ENCODE results near the gene PLPPR3.

DNA sequence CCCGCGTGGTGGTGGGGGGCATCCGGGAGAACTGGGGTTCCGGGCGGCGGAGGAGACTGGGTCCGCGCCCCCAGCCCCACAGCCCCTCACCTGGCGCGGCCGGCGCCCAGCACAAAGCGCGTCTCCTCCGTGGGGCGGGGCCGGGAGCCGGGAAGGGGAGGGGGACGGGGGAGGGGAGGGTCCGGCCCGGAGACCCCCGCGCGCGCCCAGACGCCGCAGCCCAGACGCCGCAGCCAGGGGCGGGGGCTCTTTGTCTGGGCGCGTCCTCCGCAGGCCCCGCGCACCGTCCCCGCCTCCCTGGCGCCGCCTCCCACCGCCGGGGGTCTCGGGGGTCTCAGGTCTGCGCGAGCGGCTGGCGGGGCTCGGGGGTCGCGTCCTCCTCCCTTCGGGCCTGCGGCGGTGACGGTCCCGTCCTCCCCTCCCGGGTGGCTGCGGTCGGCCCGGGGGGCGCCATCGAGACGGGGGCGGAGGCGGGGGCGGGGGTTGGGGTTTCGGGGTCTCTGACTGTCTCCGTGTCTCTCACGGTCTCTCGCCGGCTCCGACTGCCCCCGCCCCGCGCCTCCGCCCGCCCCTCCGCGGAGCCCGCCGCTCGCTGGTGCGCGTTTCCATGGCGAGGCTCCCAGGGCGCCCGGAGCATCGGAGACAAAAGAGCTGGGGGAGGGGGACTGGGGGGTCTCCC is at the start of gene PLPPR3:
- TF ChIP-seq, protein P1, sequence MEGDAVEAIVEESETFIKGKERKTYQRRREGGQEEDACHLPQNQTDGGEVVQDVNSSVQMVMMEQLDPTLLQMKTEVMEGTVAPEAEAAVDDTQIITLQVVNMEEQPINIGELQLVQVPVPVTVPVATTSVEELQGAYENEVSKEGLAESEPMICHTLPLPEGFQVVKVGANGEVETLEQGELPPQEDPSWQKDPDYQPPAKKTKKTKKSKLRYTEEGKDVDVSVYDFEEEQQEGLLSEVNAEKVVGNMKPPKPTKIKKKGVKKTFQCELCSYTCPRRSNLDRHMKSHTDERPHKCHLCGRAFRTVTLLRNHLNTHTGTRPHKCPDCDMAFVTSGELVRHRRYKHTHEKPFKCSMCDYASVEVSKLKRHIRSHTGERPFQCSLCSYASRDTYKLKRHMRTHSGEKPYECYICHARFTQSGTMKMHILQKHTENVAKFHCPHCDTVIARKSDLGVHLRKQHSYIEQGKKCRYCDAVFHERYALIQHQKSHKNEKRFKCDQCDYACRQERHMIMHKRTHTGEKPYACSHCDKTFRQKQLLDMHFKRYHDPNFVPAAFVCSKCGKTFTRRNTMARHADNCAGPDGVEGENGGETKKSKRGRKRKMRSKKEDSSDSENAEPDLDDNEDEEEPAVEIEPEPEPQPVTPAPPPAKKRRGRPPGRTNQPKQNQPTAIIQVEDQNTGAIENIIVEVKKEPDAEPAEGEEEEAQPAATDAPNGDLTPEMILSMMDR (IDR thresholded peaks at IDR 0.05; ENCODE audit: insufficient read depth, low read length), result no peak
- TF ChIP-seq POLR2AphosphoS5 (IDR thresholded peaks at IDR 0.05; ENCODE audit: low read depth) (peak; percentile 12), REST (IDR thresholded peaks at IDR 0.05; ENCODE audit: insufficient replicate concordance, low read depth) (no peak), GABPA (IDR thresholded peaks at IDR 0.05; ENCODE audit: low read depth) (no peak), SPI1 (IDR thresholded peaks at IDR 0.05; ENCODE audit: borderline replicate concordance, low read depth) (no peak)
